Measurements from ENCODE around the gene HOXB6. TPM values are rescaled to one million over a fixed set of nuclear protein-coding genes. Genes with fewer than 3 reads are reported as not detected.

The HOXB6 gene
- polyA plus RNA-seq, 2 of the 4 experiments (the other 2 are of a cell fraction) = 10.2 to 14.7 TPM

GRCh38 chr17:48645639-48646182 is 40.9 kb upstream of the HOXB6 start:
- ChIA-PET POLR2A (interaction anchor here (0.6 kb wide), 1 partner anchor 9 kb away, joined by 5 read pairs; no protein-coding TSS in a partner anchor), CTCF (interaction anchor here (0.5 to 3.4 kb wide), 6 partner anchors 9 to 200 kb away, joined by 3 to 25 read pairs (median 6); no protein-coding TSS in a partner anchor)
- H3K4me2 ChIP-seq = peak overlapping the region; percentile 68
- 44% methylated on average over 14 of the region's 14 CpGs for WGBS (ENCODE audit: missing lambda C conversion rate)
- H3K4me1 ChIP-seq = peaks cover 34% of the 10 kb centered on the region
- no peak for ATAC-seq
- H3K27ac ChIP-seq = peak overlapping the region; percentile 92 to 95
- no peak for FAIRE-seq
- no peaks in the 10 kb centered on the region for H3K9me3 ChIP-seq
- no peak for DNase-seq (ENCODE audit: low read depth in 1 of 2, low spot score in 1 of 2)
- no peak for TF ChIP-seq RAD21 (conservative IDR thresholded peaks at IDR 0.05 in 1 of 2, IDR thresholded peaks at IDR 0.05 in 1 of 2)
- peak; percentile 9 for TF ChIP-seq MAX (IDR thresholded peaks at IDR 0.05)
- H3K4me3 ChIP-seq = peak overlapping the region; percentile 74

GRCh38 chr17:48644910-48645557 is 40.2 kb upstream of the HOXB6 start:
- Histone ChIP-seq H3K27ac (peak overlapping the region; percentile 92 to 95), H3K4me1 (peaks cover 36% of the 10 kb centered on the region), H3K4me3 (peak overlapping the region; percentile 74), H3K4me2 (peak overlapping the region; percentile 68), H3K9me3 (no peaks in the 10 kb centered on the region)
- WGBS (ENCODE audit: missing lambda C conversion rate) = 49% methylated on average over 6 of the region's 6 CpGs
- DNase-seq (ENCODE audit: low read depth in 1 of 2, low spot score in 1 of 2) (no peak), FAIRE-seq (no peak), ATAC-seq (no peak)
- ChIA-PET CTCF (interaction anchor here (0.5 to 3.4 kb wide), 5 partner anchors 9 to 200 kb away, joined by 3 to 25 read pairs (median 7); no protein-coding TSS in a partner anchor), POLR2A (interaction anchor here (0.6 kb wide), 1 partner anchor 83 kb away, joined by 3 read pairs; the partner anchor contains the start of gene HOXB13)
- TF ChIP-seq RAD21 (conservative IDR thresholded peaks at IDR 0.05 in 1 of 2, IDR thresholded peaks at IDR 0.05 in 1 of 2) (no peak), EP300 (IDR thresholded peaks at IDR 0.05) (no peak), SREBF2 (IDR thresholded peaks at IDR 0.05) (no peak), JUN (IDR thresholded peaks at IDR 0.05) (no peak), CTCF (IDR thresholded peaks at IDR 0.05) (no peak), RFX5 (IDR thresholded peaks at IDR 0.05) (no peak), CHD4 (IDR thresholded peaks at IDR 0.05; ENCODE audit: borderline replicate concordance) (no peak), MAX (IDR thresholded peaks at IDR 0.05) (no peak), MAZ (IDR thresholded peaks at IDR 0.05; ENCODE audit: borderline replicate concordance, low read depth, low read length) (no peak), JUNB (IDR thresholded peaks at IDR 0.05) (no peak), CEBPB (IDR thresholded peaks at IDR 0.05) (no peak), BCL3 (IDR thresholded peaks at IDR 0.05) (no peak), HOXA7 (CRISPR knock-in tag; IDR thresholded peaks at IDR 0.05) (no peak), PBX3 (IDR thresholded peaks at IDR 0.05) (no peak)

- peak overlapping the region; percentile 74 for H3K4me3 ChIP-seq
- ChIA-PET POLR2A (interaction anchor here (0.6 to 1.1 kb wide), 2 partner anchors 18 to 84 kb away, joined by 3 read pairs; partner anchors contain the start of genes HOXB13 and HOXB9), CTCF (interaction anchor here (1.0 to 2.9 kb wide), 4 partner anchors 8 to 235 kb away, joined by 3 to 25 read pairs (median 9); partner anchors contain the start of gene HOXB9)
- H3K27ac ChIP-seq = peak overlapping the region; percentile 92 to 95
- H3K4me2 ChIP-seq = peak overlapping the region; percentile 68
- peaks cover 44% of the 10 kb centered on the region for H3K4me1 ChIP-seq
- no peak for FAIRE-seq
- no peak for DNase-seq (ENCODE audit: low read depth in 1 of 2, low spot score in 1 of 2)
- WGBS (ENCODE audit: missing lambda C conversion rate) = 56% methylated on average over 1 of the region's 1 CpG
- TF ChIP-seq MAX (IDR thresholded peaks at IDR 0.05) (no peak), EP300 (IDR thresholded peaks at IDR 0.05) (no peak), JUN (IDR thresholded peaks at IDR 0.05) (no peak), HOXB5 (CRISPR knock-in tag; IDR thresholded peaks at IDR 0.05) (no peak), RAD21 (conservative IDR thresholded peaks at IDR 0.05 in 1 of 2, IDR thresholded peaks at IDR 0.05 in 1 of 2) (no peak), RFX5 (IDR thresholded peaks at IDR 0.05) (no peak), FOXS1 (CRISPR knock-in tag; IDR thresholded peaks at IDR 0.05) (no peak)
- H3K9me3 ChIP-seq = no peaks in the 10 kb centered on the region
- no peak for ATAC-seq
These were observed 39.4 kb upstream of the HOXB6 start for GRCh38 chr17:48644159-48644558.

Measured in A549 (cell line).